ENCODE data around the gene RAB10.
"Not testable (repeated sequence)": the region's sequence is repeated elsewhere in the genome, so short reads cannot be mapped to it uniquely, and the experiment has no call there.

The RAB10 gene

GRCh38 chr2:26016706-26017045, 17.2 kb upstream of the RAB10 start:
- DNase-seq, result not testable (repeated sequence)

DNA sequence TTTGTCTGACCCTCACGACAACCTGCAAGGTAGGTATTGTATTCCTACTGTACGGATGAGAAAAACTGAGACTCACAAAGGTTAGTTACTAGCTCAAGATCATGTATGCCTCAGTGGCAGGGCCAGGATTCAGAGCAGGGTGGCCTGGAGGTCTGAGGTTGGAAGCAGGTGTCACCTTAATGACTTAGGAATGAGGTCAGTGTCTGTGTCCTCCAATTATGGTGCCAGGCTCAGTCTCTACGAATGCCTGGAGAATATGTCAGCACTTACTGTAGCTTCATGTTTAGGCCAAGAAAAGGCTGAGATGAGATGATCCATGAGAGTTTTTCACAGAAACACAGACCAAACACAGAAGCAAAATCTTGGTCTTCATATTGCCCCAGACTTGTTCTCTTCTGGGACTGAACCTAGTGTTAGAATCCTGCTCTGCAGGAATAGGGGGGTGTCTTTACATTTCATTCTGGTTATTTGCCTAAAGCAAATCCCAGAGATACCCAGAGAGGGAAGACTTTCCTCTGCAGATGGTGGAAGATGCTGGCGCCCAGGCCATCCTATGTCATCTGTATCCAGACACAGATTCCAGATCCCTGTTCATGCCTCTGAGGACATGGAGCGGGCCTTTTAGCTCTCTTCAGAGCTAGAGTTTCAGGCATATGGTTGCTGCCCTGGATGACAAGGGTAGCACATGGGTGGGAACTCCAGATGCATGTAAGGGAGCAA, 16.3 kb upstream of the RAB10 start:
- no peak for DNase-seq

- DNase-seq, result peak; percentile 32
Measured at GRCh38 chr2:26018184-26019055, 15.5 kb upstream of the RAB10 start.

- DNase-seq, result no peak
Measured at GRCh38 chr2:26020231-26020640, 13.6 kb upstream of the RAB10 start.

DNA sequence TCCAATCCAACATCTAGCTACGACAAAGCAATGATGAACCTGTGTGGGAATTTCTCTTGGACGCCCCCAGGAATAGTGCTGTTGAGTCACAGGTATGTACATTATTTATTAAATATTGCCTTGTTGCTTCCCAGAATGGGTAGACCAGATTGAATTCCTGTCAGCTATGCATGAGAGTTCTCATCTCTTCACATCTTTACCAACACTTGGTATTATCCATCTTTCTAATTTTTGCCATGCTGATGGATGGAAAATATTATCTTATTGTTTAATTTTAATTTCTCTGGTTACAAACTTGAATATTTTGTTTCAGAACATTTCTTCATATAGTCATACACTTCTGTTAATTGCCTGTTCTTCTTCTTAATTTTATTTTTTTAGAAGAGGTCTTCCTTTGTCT, 9.6 kb upstream of the RAB10 start:
- DNase-seq, result no peak

- no peak for DNase-seq
Measured at GRCh38 chr2:26025509-26025908, 8.4 kb upstream of the RAB10 start.

DNA sequence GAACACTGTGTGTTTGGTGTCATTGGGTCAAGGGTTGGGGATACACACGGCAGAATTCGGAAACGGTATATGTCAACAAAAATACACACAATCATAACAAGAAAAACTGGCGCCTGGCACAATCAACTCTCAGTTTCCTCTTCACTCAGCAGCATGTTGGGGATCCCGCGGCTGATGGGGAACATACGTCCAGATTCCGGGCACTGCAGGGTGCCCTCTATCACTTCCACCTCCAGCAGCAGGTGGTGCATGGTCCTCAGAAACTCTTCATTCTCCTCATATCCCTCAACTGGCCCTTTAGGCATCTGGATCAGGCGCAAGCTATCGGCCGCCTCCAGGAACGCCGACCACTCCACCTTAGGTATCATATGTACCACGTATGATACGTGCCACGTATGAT, 5.8 kb upstream of the RAB10 start:
- not testable (repeated sequence) for DNase-seq

- not testable (repeated sequence) for DNase-seq
Measured at GRCh38 chr2:26032586-26033269, 1.2 kb upstream of the RAB10 start.

- DNase-seq, result peak; percentile 76
Measured at GRCh38 chr2:26033270-26033817, 540 bp upstream of the RAB10 start.

- no peak for DNase-seq
Measured at GRCh38 chr2:26034637-26034992, 731 bp downstream of the RAB10 start.

GRCh38 chr2:26035090-26035743, 1.3 kb downstream of the RAB10 start:
- no peak for DNase-seq

DNA sequence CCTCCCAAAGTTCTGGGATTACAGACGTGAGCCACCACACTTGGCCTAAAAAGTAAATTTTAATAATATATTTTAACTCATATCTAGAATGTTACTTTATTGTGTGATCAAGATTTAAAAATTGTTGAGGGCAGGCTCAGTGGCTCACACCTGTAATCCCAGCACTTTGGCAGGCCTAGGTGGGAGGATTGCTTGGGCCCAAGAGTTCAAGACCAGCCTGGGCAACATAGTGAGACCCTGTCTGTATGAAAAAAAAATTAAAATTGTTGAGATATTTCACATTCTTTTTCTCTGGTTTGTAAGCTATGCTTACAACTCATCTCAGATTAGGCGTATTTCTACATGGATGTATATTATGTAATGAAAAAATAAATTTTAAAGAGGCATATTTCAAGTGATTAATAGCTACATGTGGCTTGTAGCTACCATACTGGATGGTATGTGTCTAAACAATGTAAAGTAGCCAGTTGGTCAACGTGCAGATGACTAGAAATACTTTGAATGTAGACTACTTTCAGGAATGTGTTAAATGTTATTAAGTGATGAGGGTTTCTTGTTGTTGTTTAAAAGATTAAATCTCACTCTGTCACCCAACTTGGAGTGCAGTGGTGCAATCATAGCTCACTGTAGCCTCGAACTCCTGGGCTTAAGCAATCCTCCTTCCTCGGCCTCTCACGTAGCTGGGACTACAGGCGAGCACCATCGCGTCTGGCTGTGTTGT, 5.9 kb downstream of the RAB10 start:
- no peak for DNase-seq

GRCh38 chr2:26043109-26043508, 9.2 kb downstream of the RAB10 start:
- DNase-seq, result no peak

DNA sequence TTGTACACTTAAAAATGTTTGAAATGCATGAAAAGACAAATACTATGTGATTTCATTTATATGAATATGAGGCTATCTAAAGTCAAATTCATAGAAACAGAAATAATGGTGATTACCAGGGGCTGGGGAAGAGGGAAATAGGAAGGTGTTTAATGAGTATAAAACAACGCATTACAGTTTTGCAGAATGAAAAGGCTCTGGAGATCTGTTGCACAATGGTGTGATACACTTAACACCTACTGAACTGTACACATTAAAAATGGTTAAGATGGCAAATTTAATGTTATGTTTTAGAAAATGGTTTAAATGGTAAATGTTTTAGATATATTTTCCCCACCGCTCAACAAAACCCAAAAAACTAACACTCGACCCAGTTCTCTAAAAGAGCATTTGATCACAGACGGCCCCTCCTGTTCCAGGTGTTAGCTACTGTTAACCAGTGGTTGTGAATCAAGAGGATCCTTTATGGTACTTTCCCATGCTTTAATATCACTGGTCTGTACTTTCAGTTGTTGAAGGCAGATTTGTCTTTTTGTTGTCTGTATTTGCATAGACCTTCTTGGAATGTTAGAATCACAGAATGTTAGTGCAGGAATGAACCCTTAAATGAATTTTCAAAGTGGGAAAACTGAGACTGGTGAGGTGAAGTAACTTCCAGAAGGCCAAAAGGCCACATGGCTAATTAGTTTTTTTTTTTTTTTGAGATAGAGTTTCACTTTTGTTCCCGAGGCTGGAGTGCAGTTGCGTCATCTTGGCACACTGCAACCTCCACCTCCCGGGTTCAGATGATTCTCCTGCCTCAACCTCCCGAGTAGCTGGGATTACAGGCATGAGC, 10.2 kb downstream of the RAB10 start:
- no peak for DNase-seq

GRCh38 chr2:26048791-26049190, 14.9 kb downstream of the RAB10 start:
- DNase-seq, result no peak

- no peak for DNase-seq
Measured at GRCh38 chr2:26049641-26050040, 15.8 kb downstream of the RAB10 start.

DNA sequence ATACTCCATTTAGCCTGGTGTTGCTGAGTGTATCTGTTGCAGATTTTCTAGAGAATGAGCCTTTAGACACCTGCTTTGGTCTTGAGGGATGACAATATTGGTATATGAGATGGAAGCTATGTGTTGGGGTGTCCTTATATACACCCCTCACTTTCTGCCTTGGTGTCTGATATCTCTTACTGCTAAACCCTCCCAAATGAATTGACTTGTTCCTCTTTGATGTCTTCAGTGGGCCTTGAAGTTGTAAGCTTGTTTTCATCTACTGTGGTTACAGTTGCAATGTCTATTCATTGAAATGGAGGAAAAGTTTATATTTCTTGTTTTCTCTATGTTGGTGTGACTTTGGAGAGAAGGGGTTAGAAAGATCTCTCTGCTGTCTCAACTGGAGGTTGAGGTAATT, 18.9 kb downstream of the RAB10 start:
- peak; percentile 12 for DNase-seq

- DNase-seq, result no peak
Measured at GRCh38 chr2:26054598-26055348, 20.9 kb downstream of the RAB10 start.

DNA sequence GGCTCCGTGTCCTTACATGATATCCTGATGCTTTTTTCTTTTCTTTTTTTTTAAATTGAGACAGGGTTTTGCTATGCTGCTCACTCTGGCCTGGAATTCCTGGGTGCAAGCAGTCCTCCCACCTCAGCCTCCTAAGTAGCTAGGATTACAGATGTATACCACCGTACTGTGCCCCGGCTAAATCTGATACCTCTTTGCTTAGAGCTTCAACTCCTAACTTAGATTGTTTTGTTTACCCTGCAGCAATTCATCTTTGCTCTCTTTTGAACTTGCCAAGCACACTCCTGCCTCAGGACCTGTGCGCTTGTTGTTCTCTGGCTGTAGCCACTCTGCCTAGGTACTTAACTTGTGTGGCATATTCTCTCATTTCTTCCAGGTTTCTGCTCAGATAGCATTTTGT, 24.5 kb downstream of the RAB10 start:
- DNase-seq, result no peak

DNA sequence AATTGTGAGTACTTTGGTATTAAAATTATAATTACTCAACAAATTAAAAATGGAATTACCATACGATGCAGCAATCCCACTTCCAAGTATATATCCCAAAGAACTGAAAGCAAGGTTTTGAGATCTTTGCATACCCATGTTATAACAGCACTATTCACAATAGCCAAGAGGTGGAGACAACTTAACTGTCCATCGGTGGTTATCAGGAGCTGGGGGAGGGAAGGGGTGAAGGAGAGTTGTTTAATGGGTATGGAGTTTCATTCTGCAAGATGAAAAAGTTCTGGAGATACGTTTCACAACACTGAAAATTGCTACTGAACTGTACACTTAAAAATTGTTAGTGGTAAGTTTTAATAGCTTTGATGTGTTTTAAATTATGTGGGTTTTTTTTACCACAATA, 25.7 kb downstream of the RAB10 start:
- no peak for DNase-seq

DNA sequence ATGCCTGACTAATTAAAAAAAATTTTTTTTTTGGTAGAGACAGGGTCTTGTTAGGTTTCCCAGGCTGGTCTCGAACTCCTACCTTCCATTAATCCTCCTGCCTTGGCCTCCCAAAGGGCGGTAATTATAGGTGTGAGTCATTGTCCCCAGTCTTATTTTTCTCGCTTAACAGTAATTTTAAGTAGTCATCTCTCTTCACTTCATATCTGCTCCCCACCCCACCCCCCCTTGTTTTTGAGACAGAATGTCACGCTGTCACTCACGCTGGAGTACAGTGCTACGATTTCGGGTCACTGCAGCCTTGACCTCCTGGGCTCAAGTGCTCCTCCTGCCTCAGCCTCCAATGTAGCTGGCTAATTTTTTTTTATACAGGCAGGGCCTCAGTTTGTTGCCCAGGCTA, 27.7 kb downstream of the RAB10 start:
- DNase-seq, result no peak
